Stomach (tissue), 9 donors: ENCODE results near the gene SMIM17. TPM values are rescaled to one million over a fixed set of nuclear protein-coding genes. Genes with fewer than 3 reads are reported as not detected.

Experiments
- DNase-seq, 2 donors: peaks; one replicate each; pipeline versions ENCODE4 v3.0.0 to v3.0.0-alpha.2; 2013 to 2019
- H3K27ac ChIP-seq, 5 donors: fragments of 200-600 bp in 4 of 5; sonication (generic) in 4 of 5; one replicate each; pipeline ENCODE4 v1.5.1; 2013 to 2019; ENCODE audit warnings: mild to moderate bottlenecking in 1 of 5, moderate library complexity in 1 of 5
- H3K27me3 ChIP-seq, 3 donors: fragments of 200-600 bp; sonication (generic); one replicate each; pipeline ENCODE4 v1.5.1; 2017 to 2019; ENCODE audit warnings: mixed run types in 1 of 3
- H3K36me3 ChIP-seq, 4 donors: fragments of 200-600 bp; sonication (generic); 1 replicate in 3 of 4; 2 replicates in 1 of 4; pipeline ENCODE4 v1.5.1; 2016 to 2019
- H3K4me1 ChIP-seq, 4 donors: fragments of 200-600 bp; sonication (generic); one replicate each; pipeline ENCODE4 v1.5.1; 2016 to 2019
- H3K4me3 ChIP-seq, 4 donors: fragments of 200-600 bp; sonication (generic) in 3 of 4; one replicate each; pipeline ENCODE4 v1.5.1; 2016 to 2019; ENCODE audit warnings: mild to moderate bottlenecking in 1 of 4
- H3K9me3 ChIP-seq, 4 donors: fragments of 200-600 bp; sonication (generic); one replicate each; pipeline ENCODE4 v1.5.1; 2016 to 2019
- EP300 ChIP-seq: sonication (generic); formaldehyde crosslinking; IDR thresholded peaks from one replicate; pipeline ENCODE4 v1.6.1; 2017; ENCODE audit warnings: antibody characterized with exemption
- POLR2A ChIP-seq, 4 donors: fragments of 450-650 bp; IDR thresholded peaks; one replicate each; pipeline ENCODE4 v1.6.1; 2016; ENCODE audit warnings: antibody characterized with exemption in 4 of 4, control low read depth in 2 of 4, mild to moderate bottlenecking in 1 of 4, moderate library complexity in 1 of 4
- POLR2AphosphoS5 ChIP-seq, 3 donors: sonication (generic); formaldehyde crosslinking; IDR thresholded peaks; one replicate each; pipeline ENCODE4 v1.6.1; 2016; ENCODE audit warnings: antibody characterized with exemption in 3 of 3
- WGBS, 5 donors: extraction: QIAGEN DNeasy Blood & Tissue Kit in 3 of 5; methylation state at CpG; one replicate each; pipeline versions ENCODE4 v1.1.5 to v1.1.7; 2013 to 2018; 5-methylcytosine and 5-hydroxymethylcytosine counted together
- intact Hi-C: fragments of 100-400 bp; cut with DNase I; formaldehyde crosslinking; loops from one replicate; pipeline ENCODE4 v1.15.1; 2023; ENCODE audit warnings: low total_unique reads
- polyA plus RNA-seq, 3 donors: library from polyadenylated mRNA; stranded (reverse); fragments of 200-250 nt; gene quantifications; one replicate each; pipeline ENCODE4 v1.2.3, GENCODE V29; 2013
- total RNA-seq, 5 donors: library from RNA; depleted of rRNA; stranded (reverse); fragments of >200 nt; gene quantifications; one replicate each; pipeline versions ENCODE4 v1.1.0 to v1.2.3, GENCODE V29; 2014 to 2016
- TF ChIP-seq, protein P1 (sequence below), 7 experiments: fragments of 450-650 bp in 4 of 7; fragments of 200-600 bp in 3 of 7; sonication (generic) in 3 of 7; IDR thresholded peaks; one replicate each; pipeline ENCODE4 v1.5.1; 2016 to 2019; ENCODE audit warnings: antibody characterized with exemption in 7 of 7, control low read depth in 2 of 7, mild to moderate bottlenecking in 1 of 7
- donor health status: healthy with polysubstance abuse.
- donor health status: Bipolar disorder and iron deficiency.
- donor health status: healthy.

The SMIM17 gene
- total and polyA plus RNA-seq, 8 donors: 0.13 to 1.1 TPM; not detected in 6

DNA sequence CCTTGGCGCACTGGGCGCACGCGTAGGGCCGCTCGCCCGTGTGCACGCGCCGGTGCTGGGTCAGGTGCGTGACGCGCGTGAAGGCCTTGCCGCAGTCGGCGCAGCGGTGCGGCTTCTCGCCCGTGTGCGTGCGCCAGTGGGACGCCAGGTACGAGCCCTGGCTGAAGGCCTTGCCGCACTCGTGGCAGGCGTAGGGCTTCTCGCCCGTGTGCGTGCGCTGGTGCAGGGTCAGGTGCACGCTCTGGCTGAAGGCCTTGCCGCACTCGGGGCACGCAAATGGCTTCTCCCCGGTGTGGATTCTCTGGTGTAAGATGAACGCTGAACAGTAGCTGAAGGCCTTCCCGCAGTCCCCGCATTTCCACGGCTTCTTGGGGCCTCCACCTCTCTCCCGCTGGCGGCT, 21.6 kb downstream of the SMIM17 start:
- DNase-seq: no peak
- peaks cover 16 to 99% (median 56%) of the 10 kb centered on the region in 4 donors for H3K9me3 ChIP-seq
- H3K4me1 ChIP-seq: peaks cover 0 to 7% (median 0%) of the 10 kb centered on the region in 4 donors
- H3K27me3 ChIP-seq: no peaks in the 10 kb centered on the region
- peaks cover 0 to 49% (median 18%) of the 10 kb centered on the region in 4 donors for H3K36me3 ChIP-seq
- H3K4me3 ChIP-seq: no peak overlapping the region
- intact Hi-C loops: no loop called here
- 86 to 93% (median 90%) methylated on average over 16 to 43 of the region's 43 CpGs for WGBS, 5 donors
- TF ChIP-seq, protein P1, sequence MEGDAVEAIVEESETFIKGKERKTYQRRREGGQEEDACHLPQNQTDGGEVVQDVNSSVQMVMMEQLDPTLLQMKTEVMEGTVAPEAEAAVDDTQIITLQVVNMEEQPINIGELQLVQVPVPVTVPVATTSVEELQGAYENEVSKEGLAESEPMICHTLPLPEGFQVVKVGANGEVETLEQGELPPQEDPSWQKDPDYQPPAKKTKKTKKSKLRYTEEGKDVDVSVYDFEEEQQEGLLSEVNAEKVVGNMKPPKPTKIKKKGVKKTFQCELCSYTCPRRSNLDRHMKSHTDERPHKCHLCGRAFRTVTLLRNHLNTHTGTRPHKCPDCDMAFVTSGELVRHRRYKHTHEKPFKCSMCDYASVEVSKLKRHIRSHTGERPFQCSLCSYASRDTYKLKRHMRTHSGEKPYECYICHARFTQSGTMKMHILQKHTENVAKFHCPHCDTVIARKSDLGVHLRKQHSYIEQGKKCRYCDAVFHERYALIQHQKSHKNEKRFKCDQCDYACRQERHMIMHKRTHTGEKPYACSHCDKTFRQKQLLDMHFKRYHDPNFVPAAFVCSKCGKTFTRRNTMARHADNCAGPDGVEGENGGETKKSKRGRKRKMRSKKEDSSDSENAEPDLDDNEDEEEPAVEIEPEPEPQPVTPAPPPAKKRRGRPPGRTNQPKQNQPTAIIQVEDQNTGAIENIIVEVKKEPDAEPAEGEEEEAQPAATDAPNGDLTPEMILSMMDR (IDR thresholded peaks at IDR 0.05): no peak
- TF ChIP-seq POLR2AphosphoS5 (IDR thresholded peaks at IDR 0.05) (no peak), EP300 (no peak), POLR2A (IDR thresholded peaks at IDR 0.05) (no peak)
- no peak overlapping the region for H3K27ac ChIP-seq

DNA sequence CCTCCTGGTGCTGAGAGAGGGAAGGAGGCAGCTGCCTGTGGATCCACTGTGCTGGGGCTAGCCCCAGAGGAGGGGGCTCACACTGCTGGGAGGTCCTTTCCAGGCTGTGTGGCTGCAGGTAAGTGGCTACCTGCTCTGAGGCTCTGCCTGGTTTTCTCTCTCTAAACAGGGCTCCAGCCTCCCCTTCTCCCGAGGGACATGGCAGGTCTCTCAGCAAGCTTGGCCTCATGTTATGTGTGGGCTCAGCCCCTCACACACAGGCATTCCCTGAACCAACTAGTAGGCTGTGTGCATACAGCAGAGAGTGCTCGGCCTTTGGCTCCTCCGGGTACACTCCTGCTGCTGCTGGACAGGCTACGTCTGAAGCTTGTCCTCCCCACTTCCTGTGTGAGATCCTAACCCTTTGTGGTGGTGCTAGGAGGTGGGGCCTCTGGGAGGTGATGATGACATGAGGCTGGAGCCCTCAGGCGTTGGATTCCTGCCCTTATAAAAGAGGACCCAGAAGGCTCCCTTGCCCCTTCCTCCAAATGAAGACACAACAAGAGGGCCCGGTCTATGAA, 24.4 kb downstream of the SMIM17 start:
- Histone ChIP-seq H3K9me3 (peaks cover 12 to 93% (median 49%) of the 10 kb centered on the region in 4 donors), H3K4me3 (no peak overlapping the region), H3K36me3 (peaks cover 0 to 49% (median 18%) of the 10 kb centered on the region in 4 donors), H3K4me1 (peaks cover 0 to 22% (median 16%) of the 10 kb centered on the region in 4 donors), H3K27me3 (no peaks in the 10 kb centered on the region), H3K27ac (no peak overlapping the region)
- WGBS, 5 donors: 68 to 90% (median 73%) methylated on average over 3 to 6 of the region's 6 CpGs
- no peak for DNase-seq
- TF ChIP-seq EP300: no peak
- no peak for TF ChIP-seq POLR2A (IDR thresholded peaks at IDR 0.05)
- TF ChIP-seq, protein P1 (IDR thresholded peaks at IDR 0.05): no peak
- intact Hi-C loops: no loop called here

DNA sequence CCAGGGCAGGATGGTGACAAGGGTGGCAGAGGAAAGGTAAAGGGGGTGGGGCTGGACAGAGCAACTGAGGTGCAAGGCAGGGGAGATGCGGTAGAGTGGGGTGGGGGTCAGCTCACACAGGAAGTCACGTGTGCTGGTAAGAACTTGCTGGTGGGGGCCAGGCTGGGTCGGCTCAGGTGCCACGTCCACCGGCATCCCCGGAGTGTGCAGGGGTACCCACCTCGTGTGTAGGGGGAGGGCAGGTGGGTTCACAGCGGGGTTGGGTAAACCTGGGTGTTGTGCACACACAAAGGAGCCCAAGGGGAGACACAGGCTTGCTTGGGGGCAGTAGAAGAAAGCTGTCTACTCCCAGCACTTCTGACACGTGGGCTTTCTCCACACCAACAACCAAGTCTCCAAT, 25.7 kb downstream of the SMIM17 start:
- Histone ChIP-seq H3K4me3 (no peak overlapping the region), H3K9me3 (peaks cover 8 to 86% (median 43%) of the 10 kb centered on the region in 4 donors), H3K27ac (no peak overlapping the region), H3K27me3 (no peaks in the 10 kb centered on the region), H3K36me3 (peaks cover 0 to 41% (median 12%) of the 10 kb centered on the region in 4 donors), H3K4me1 (peaks cover 0 to 22% (median 16%) of the 10 kb centered on the region in 4 donors)
- TF ChIP-seq, protein P1 (IDR thresholded peaks at IDR 0.05): no peak
- no peak for TF ChIP-seq POLR2AphosphoS5 (IDR thresholded peaks at IDR 0.05)
- TF ChIP-seq EP300: no peak
- no peak for TF ChIP-seq POLR2A (IDR thresholded peaks at IDR 0.05)
- intact Hi-C loops: no loop called here
- DNase-seq: no peak
- WGBS, 5 donors: 81 to 86% (median 85%) methylated on average over 9 of the region's 9 CpGs

DNA sequence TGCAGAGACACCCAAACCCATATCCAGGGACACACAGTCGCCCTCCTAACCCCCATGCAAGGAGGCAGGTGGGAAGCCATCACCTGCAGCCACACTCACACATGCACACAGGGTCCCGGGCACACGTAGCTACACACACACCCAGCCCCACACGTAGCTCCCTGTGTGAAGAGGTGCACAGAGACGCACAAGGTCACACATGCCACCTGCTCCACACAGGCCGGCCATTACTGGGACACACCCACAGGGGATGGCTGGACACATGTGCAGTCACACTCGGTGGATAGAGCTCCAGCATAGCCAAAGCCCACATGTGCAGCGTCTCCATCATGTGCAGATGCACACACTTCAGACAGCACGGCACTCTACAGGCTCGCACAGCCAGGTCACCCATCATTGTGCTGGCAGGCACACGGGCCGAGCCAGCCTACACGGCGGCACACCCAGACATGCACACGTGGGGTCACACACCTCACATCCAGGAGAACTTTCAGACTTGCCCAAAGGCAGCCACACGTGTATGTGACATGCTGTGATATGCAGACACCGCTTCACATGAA, 27.5 kb downstream of the SMIM17 start:
- Histone ChIP-seq H3K4me3 (peak overlapping the region; percentile 56 to 74 (median 67)), H3K36me3 (peaks cover 0 to 25% (median 0%) of the 10 kb centered on the region in 4 donors), H3K27me3 (no peaks in the 10 kb centered on the region), H3K9me3 (peaks cover 0 to 72% (median 28%) of the 10 kb centered on the region in 4 donors), H3K27ac (no peak overlapping the region), H3K4me1 (peaks cover 0 to 22% (median 16%) of the 10 kb centered on the region in 4 donors)
- WGBS, 5 donors: 67 to 84% (median 80%) methylated on average over 13 to 17 of the region's 17 CpGs
- no peak for TF ChIP-seq EP300
- TF ChIP-seq POLR2A (IDR thresholded peaks at IDR 0.05): no peak
- no peak for TF ChIP-seq POLR2AphosphoS5 (IDR thresholded peaks at IDR 0.05)
- TF ChIP-seq, protein P1 (IDR thresholded peaks at IDR 0.05): no peak
- DNase-seq: no peak
- intact Hi-C loops: no loop called here
